Endodermal cell (in vitro differentiated cells): ENCODE results near the gene BCL6. TPM values are rescaled to one million over a fixed set of nuclear protein-coding genes. Genes with fewer than 3 reads are reported as not detected.

Experiments used
- DNase-seq: peaks from one replicate; pipeline ENCODE4 v3.0.0-alpha.2; 2017
- H3K27ac ChIP-seq: 2 replicates; pipeline ENCODE4 v1.5.1; 2013; ENCODE audit warnings: mild to moderate bottlenecking, low read depth, low read length, moderate library complexity
- H3K27me3 ChIP-seq: 2 replicates; pipeline ENCODE4 v1.6.1; 2013; ENCODE audit warnings: mild to moderate bottlenecking, low read length, moderate library complexity; ENCODE audit not compliant: insufficient read depth, control insufficient read depth, poor library complexity, severe bottlenecking
- H3K36me3 ChIP-seq: 2 replicates; pipeline ENCODE4 v1.7.0; 2013; ENCODE audit warnings: mild to moderate bottlenecking, low read length, moderate library complexity; ENCODE audit not compliant: control insufficient read depth, insufficient read depth
- H3K4me1 ChIP-seq: one replicate; pipeline ENCODE4 v1.7.0; 2013; ENCODE audit warnings: low read length; ENCODE audit not compliant: control insufficient read depth, insufficient read depth
- H3K4me3 ChIP-seq: 2 replicates; pipeline ENCODE4 v1.5.1; 2013; ENCODE audit warnings: mild to moderate bottlenecking, low read length, moderate library complexity
- H3K9ac ChIP-seq: 2 replicates; pipeline ENCODE4 v1.6.1; 2013; ENCODE audit warnings: mild to moderate bottlenecking, low read length, moderate library complexity; ENCODE audit not compliant: poor library complexity, severe bottlenecking; ENCODE audit errors: extremely low read depth
- H3K9me3 ChIP-seq: 2 replicates; pipeline ENCODE4 v1.6.1; 2013; ENCODE audit warnings: mild to moderate bottlenecking, low read length, moderate library complexity; ENCODE audit not compliant: control insufficient read depth
- H3K27ac Mint-ChIP-seq: 2 replicates; pipeline ENCODE4 v1.8.0; 2020; ENCODE audit warnings: mixed read lengths
- H3K27me3 Mint-ChIP-seq: 2 replicates; pipeline ENCODE4 v1.8.0; 2021; ENCODE audit warnings: mild to moderate bottlenecking, mixed read lengths; ENCODE audit not compliant: insufficient read depth
- H3K36me3 Mint-ChIP-seq: 2 replicates; pipeline ENCODE4 v1.8.0; 2020; ENCODE audit warnings: low read depth, mixed read lengths
- H3K4me1 Mint-ChIP-seq: 2 replicates; pipeline ENCODE4 v1.8.0; 2020; ENCODE audit warnings: mixed read lengths
- H3K4me3 Mint-ChIP-seq: 2 replicates; pipeline ENCODE4 v1.8.0; 2020; ENCODE audit warnings: mild to moderate bottlenecking, moderate library complexity, mixed read lengths
- H3K9me3 Mint-ChIP-seq: 2 replicates; pipeline ENCODE4 v1.8.0; 2020; ENCODE audit warnings: mild to moderate bottlenecking, mixed read lengths
- WGBS, 2 experiments: methylation state at CpG; one replicate each; pipeline versions ENCODE4 v1.1.5 to v1.1.7; 2013; ENCODE audit warnings: missing lambda C conversion rate in 2 of 2, mixed read lengths in 1 of 2; ENCODE audit not compliant: insufficient coverage in 1 of 2, insufficient read length in 1 of 2; 5-methylcytosine and 5-hydroxymethylcytosine counted together
- total RNA-seq, 2 donors: library from RNA; stranded (reverse); fragmentation: NEBNext Ultra II Directional in 1 of 2; extraction: Animal tissue kit (Norgen Biotek cat#: 25700) in 1 of 2; gene quantifications; 2 replicates in 1 of 2; 3 replicates in 1 of 2; pipeline ENCODE4 v1.2.1, GENCODE V29; 2021
- TF ChIP-seq, protein P1 (sequence below): fragments of 200-600 bp; sonication (generic); conservative IDR thresholded peaks from 2 replicates; pipeline ENCODE4 v1.5.0; 2021; ENCODE audit warnings: antibody characterized with exemption, mild to moderate bottlenecking

The BCL6 gene
- total RNA-seq, 2 donors from 2014 or later, result 3.8 to 3.9 TPM

DNA sequence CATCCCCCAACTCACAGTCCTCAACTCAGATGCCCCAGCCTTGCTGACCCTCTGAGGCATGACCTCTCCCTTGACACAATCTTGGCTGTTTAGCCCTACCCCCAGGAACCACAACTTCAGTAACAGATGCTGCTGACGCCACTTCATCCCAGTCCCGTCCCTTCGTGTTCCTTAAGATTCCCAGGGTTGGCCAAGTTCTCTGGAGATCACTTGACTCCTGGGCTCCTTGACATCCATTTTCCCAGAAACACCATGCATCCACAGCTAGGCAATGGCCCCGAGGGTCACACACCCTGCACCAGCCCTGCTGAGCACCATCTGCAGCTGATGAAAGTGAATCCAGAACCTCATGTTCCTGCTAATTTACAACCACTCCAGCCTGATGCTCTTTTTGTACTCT lies 49.8 kb downstream of the BCL6 start:
- Mint-ChIP-seq H3K27me3 (peaks cover 4% of the 10 kb centered on the region), H3K9me3 (no peaks in the 10 kb centered on the region), H3K4me1 (no peaks in the 10 kb centered on the region), H3K4me3 (no peak overlapping the region), H3K36me3 (no peaks in the 10 kb centered on the region), H3K27ac (no peak overlapping the region)
- Histone ChIP-seq H3K27me3 (no peaks in the 10 kb centered on the region), H3K27ac (no peak overlapping the region), H3K4me1 (no peaks in the 10 kb centered on the region), H3K9me3 (no peaks in the 10 kb centered on the region), H3K4me3 (no peak overlapping the region), H3K36me3 (no peaks in the 10 kb centered on the region), H3K9ac (no peak overlapping the region)
- 91 to 98% methylated on average over 4 of the region's 4 CpGs for WGBS, 2 experiments
- TF ChIP-seq, protein P1, sequence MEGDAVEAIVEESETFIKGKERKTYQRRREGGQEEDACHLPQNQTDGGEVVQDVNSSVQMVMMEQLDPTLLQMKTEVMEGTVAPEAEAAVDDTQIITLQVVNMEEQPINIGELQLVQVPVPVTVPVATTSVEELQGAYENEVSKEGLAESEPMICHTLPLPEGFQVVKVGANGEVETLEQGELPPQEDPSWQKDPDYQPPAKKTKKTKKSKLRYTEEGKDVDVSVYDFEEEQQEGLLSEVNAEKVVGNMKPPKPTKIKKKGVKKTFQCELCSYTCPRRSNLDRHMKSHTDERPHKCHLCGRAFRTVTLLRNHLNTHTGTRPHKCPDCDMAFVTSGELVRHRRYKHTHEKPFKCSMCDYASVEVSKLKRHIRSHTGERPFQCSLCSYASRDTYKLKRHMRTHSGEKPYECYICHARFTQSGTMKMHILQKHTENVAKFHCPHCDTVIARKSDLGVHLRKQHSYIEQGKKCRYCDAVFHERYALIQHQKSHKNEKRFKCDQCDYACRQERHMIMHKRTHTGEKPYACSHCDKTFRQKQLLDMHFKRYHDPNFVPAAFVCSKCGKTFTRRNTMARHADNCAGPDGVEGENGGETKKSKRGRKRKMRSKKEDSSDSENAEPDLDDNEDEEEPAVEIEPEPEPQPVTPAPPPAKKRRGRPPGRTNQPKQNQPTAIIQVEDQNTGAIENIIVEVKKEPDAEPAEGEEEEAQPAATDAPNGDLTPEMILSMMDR, result no peak
- DNase-seq, result no peak

- no peak overlapping the region for H3K27ac Mint-ChIP-seq
- Histone ChIP-seq H3K27ac (no peak overlapping the region), H3K27me3 (no peaks in the 10 kb centered on the region), H3K9me3 (no peaks in the 10 kb centered on the region), H3K36me3 (no peaks in the 10 kb centered on the region), H3K4me3 (no peak overlapping the region), H3K9ac (no peak overlapping the region), H3K4me1 (no peaks in the 10 kb centered on the region)
- H3K4me3 Mint-ChIP-seq, result no peak overlapping the region
- peaks cover 4% of the 10 kb centered on the region for H3K27me3 Mint-ChIP-seq
- H3K9me3 Mint-ChIP-seq, result no peaks in the 10 kb centered on the region
- 76 to 80% methylated on average over 3 of the region's 3 CpGs for WGBS, 2 experiments
- H3K36me3 Mint-ChIP-seq, result no peaks in the 10 kb centered on the region
- no peaks in the 10 kb centered on the region for H3K4me1 Mint-ChIP-seq
- TF ChIP-seq, protein P1, result no peak
- DNase-seq, result no peak
These were observed 50.5 kb downstream of the BCL6 start for GRCh38 chr3:187694801-187695200.

DNA sequence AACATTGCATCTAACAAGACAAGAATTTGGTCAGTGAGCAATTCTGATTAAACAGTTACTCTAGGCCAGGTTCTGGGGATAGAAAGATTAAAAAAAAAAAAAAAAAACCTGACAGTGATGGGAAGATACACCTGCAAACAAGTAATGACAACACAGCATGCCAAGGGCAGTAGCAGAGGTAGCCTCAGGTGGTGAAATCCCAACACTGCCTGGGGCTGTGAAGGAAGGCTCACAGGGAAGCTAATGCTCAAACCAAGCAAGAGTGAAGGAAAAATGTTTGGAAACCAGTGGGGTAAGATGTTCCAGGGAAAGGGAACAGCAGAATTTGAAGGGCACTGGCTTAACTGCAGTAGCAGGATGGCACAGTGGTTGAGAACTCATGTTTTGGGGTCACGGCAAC lies 51.8 kb downstream of the BCL6 start:
- WGBS, 2 experiments, result 100% methylated on average over 1 of the region's 1 CpG
- no peak overlapping the region for H3K27ac ChIP-seq
- no peaks in the 10 kb centered on the region for H3K27me3 ChIP-seq
- TF ChIP-seq, protein P1, result no peak
- Mint-ChIP-seq H3K4me3 (no peak overlapping the region), H3K27me3 (peaks cover 4% of the 10 kb centered on the region), H3K36me3 (no peaks in the 10 kb centered on the region), H3K27ac (no peak overlapping the region), H3K9me3 (no peaks in the 10 kb centered on the region), H3K4me1 (no peaks in the 10 kb centered on the region)
- H3K4me1 ChIP-seq, result no peaks in the 10 kb centered on the region
- H3K9ac ChIP-seq, result no peak overlapping the region
- no peaks in the 10 kb centered on the region for H3K9me3 ChIP-seq
- no peak overlapping the region for H3K4me3 ChIP-seq
- H3K36me3 ChIP-seq, result no peaks in the 10 kb centered on the region
- DNase-seq, result no peak
